ENCODE data around the gene SLC25A33. TPM values are rescaled to one million over a fixed set of nuclear protein-coding genes. Genes with fewer than 3 reads are reported as not detected.

SLC25A33 gene
- total and polyA plus RNA-seq, 9 donors: 1.3 to 2.6 (median 1.9) TPM

DNA sequence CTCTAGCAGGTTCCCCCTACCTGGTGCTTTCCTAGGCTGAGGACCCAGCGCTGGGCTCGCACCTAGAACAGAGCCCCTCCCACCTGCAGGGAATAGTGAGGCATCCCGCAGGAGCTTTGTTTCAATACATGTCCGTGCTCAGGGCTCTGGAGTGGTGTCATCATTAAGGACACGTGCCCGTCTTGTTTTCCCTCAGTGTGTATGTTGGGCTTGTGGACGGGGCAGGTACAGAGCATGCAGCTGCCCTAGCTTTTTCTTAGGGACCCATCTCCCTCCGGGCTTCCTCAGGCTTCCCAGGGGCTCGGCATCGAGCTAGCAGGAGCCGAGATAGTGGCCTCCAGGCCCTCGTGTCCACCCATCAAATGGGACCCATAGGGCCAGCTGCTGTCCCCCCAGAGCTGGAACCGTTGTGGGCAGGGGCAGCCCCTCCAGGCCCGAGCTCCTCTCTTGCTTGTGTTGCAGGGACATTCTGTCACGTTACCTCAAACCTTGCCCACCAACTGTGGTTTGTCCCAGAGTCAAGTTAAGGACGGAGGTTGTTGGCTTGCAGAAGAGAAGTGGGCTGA is 53.3 kb downstream of the SLC25A33 start:
- Histone ChIP-seq H3K4me3 (ENCODE audit: low read length) (no peak overlapping the region), H3K4me1 (ENCODE audit: control insufficient read depth, insufficient read depth, low read length) (peaks cover 86% of the 10 kb centered on the region), H3K27me3 (ENCODE audit: control insufficient read depth, insufficient read depth, low read length) (no peaks in the 10 kb centered on the region), H3K9me3 (replicated peaks; ENCODE audit: control insufficient read depth, low read depth, low read length) (no peaks in the 10 kb centered on the region), H3K36me3 (ENCODE audit: control insufficient read depth, insufficient read depth, low read length) (peaks cover 6% of the 10 kb centered on the region), H3K27ac (ENCODE audit: low read length) (peak overlapping the region; percentile 71)
- 64% methylated on average over 7 of the region's 16 CpGs for WGBS (ENCODE audit: insufficient coverage)
- DNase-seq: no peak

DNA sequence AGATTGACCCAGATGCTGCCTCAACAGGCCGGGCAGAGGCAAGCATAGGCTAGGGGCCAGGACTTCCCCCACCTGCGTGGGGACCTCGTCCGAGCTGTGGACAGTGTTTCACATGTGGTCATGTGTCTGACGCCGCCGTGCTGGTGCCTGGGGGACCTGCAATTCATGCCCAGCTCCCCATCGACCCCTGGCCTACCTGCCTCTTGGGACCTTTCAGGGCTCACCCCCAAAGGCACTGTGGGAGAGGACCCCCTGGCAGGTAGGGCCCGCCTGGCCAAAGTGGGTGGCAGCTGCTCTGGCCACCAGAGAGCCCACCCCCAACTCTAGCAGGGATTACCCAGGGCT is 53.9 kb downstream of the SLC25A33 start:
- H3K36me3 ChIP-seq (ENCODE audit: control insufficient read depth, insufficient read depth, low read length): peaks cover 12% of the 10 kb centered on the region
- peaks cover 87% of the 10 kb centered on the region for H3K4me1 ChIP-seq (ENCODE audit: control insufficient read depth, insufficient read depth, low read length)
- H3K9me3 ChIP-seq (replicated peaks; ENCODE audit: control insufficient read depth, low read depth, low read length): no peaks in the 10 kb centered on the region
- peak overlapping the region; percentile 67 for H3K27ac ChIP-seq (ENCODE audit: low read length)
- H3K4me3 ChIP-seq (ENCODE audit: low read length): no peak overlapping the region
- no peak for DNase-seq
- WGBS (ENCODE audit: insufficient coverage): 21% methylated on average over 8 of the region's 9 CpGs
- no peaks in the 10 kb centered on the region for H3K27me3 ChIP-seq (ENCODE audit: control insufficient read depth, insufficient read depth, low read length)

DNA sequence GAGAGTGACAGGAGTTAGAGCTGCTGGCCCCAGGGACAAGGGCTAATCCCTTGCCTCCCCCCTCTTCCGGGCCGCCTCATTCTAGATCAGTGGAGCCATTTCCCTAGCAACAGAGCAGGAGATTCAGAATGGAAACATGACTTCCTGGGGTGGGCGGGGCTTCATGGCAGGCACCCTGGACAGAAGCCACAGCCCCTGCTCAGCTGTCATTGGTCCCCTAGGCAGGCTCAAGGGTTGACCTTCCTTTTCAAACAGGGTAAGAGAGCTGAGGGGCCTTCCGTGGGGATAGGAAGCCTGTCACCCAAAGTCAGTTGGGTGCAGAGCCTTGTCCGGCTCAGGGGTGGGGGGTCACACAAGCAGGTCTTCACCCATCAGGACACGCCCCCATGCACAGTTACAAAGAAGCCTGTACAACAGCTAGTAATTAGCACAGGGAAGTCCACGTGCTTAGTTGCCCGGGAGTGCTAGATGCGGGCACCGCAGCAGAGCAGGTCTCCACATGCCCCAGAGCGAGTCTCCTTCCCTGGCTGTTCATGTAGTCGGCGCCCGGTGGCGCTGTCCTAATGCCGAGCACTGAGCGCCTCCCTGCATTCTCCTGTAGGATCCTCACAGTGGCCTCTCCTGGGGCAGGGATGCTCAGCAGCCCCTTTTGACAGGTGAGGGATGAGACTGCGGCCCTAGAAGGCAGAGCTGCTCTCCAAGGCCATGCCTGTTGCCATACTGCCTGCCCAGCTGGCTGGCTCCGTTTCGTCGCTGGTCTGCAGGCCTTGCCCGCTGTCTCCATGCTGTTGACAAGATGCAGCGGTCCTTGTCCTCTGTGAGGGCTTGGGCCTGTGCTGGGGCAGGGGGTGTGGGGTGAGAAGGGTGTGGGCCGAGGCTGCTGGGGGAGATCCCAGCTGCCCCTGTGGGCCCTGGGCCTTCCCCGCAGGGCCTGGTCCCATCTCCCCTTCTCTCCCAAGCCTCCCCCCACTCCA is 54.5 kb downstream of the SLC25A33 start:
- peak; percentile 91 for DNase-seq
- H3K4me1 ChIP-seq (ENCODE audit: control insufficient read depth, insufficient read depth, low read length): peaks cover 85% of the 10 kb centered on the region
- peak overlapping the region; percentile 67 for H3K27ac ChIP-seq (ENCODE audit: low read length)
- 49% methylated on average over 19 of the region's 25 CpGs for WGBS (ENCODE audit: insufficient coverage)
- no peaks in the 10 kb centered on the region for H3K9me3 ChIP-seq (replicated peaks; ENCODE audit: control insufficient read depth, low read depth, low read length)
- H3K36me3 ChIP-seq (ENCODE audit: control insufficient read depth, insufficient read depth, low read length): peaks cover 18% of the 10 kb centered on the region
- H3K4me3 ChIP-seq (ENCODE audit: low read length): no peak overlapping the region
- H3K27me3 ChIP-seq (ENCODE audit: control insufficient read depth, insufficient read depth, low read length): no peaks in the 10 kb centered on the region

DNA sequence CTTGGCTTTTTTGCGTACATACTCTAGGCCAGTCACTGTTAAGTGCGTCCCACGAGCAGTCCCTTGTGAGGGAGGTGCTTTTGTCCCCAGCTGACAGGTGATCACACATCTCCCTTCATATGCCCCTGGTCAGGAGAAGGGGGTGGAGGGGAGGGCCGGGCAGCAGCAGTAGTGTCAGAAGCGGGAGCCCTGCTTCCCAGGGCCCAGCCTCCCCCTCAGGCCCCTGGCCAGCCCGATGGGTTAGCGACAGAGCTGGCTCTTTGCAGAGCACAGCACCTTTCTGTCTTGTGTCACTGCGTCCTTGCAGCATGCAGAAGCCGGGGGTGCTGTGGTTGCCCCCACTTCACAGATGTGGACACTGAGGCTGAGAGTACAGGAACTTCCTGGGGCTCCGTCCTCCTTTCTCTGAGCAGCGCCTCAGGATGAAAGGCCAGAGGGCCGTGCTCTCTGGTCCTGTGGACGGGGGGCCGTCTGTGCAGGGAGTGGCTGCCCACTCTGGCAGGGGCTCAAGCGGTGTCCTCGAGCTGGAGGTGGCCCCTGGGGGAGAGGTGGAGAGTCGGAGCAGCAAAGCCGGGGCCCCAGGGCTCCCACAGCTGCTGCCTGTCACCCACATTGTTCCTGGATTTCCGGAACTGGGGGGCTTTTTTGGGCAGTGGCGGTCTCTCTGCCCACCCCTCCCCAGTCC is 55.3 kb downstream of the SLC25A33 start:
- DNase-seq: no peak
- H3K9me3 ChIP-seq (replicated peaks; ENCODE audit: control insufficient read depth, low read depth, low read length): no peaks in the 10 kb centered on the region
- WGBS (ENCODE audit: insufficient coverage): 75% methylated on average over 11 of the region's 20 CpGs
- no peak overlapping the region for H3K4me3 ChIP-seq (ENCODE audit: low read length)
- peak overlapping the region; percentile 74 for H3K27ac ChIP-seq (ENCODE audit: low read length)
- peaks cover 82% of the 10 kb centered on the region for H3K4me1 ChIP-seq (ENCODE audit: control insufficient read depth, insufficient read depth, low read length)
- no peaks in the 10 kb centered on the region for H3K27me3 ChIP-seq (ENCODE audit: control insufficient read depth, insufficient read depth, low read length)
- H3K36me3 ChIP-seq (ENCODE audit: control insufficient read depth, insufficient read depth, low read length): peaks cover 26% of the 10 kb centered on the region

DNA sequence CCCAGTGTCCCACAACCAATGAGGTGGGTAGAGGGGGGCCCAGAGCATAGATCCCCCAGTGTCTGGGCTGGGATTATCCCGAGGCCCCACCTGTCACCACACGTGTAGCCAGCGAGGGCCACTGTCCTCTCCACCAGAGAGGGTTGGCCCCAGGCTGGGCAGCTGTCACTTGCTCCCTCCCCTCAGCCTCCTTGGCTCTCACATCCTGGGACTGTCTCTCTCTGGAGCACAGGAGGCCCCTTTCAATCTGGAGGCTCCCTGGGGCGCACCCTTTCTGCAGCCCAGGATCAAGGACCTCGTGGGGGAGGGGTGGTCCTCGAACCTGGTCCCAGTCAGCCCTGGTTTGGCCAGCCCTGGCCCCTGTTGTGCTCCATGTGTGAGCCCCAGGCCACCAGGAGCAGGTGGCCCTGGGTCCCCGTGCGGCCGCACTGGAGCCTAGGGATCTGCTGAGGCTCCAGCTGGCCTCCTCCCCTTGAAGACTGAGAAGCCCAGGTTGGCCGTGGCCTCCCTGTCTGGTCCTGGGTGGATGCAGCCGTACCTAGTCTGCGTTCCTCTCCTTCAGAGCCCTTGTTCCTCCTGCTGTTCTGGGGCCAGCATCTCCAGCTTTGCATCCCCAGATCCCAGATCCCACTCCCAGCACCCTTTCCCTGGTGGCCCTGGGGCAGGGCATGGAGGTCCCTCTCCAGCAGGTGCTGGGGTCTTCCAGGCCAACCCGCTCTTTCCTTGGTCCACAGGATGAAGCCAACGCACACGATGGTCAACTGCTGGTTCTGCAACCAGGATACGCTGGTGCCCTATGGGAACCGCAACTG is 56.1 kb downstream of the SLC25A33 start:
- Histone ChIP-seq H3K4me1 (ENCODE audit: control insufficient read depth, insufficient read depth, low read length) (peaks cover 74% of the 10 kb centered on the region), H3K27ac (ENCODE audit: low read length) (peak overlapping the region; percentile 74), H3K27me3 (ENCODE audit: control insufficient read depth, insufficient read depth, low read length) (no peaks in the 10 kb centered on the region), H3K9me3 (replicated peaks; ENCODE audit: control insufficient read depth, low read depth, low read length) (no peaks in the 10 kb centered on the region), H3K4me3 (ENCODE audit: low read length) (no peak overlapping the region), H3K36me3 (ENCODE audit: control insufficient read depth, insufficient read depth, low read length) (peaks cover 28% of the 10 kb centered on the region)
- 75% methylated on average over 14 of the region's 17 CpGs for WGBS (ENCODE audit: insufficient coverage)
- peak; percentile 59 for DNase-seq

DNA sequence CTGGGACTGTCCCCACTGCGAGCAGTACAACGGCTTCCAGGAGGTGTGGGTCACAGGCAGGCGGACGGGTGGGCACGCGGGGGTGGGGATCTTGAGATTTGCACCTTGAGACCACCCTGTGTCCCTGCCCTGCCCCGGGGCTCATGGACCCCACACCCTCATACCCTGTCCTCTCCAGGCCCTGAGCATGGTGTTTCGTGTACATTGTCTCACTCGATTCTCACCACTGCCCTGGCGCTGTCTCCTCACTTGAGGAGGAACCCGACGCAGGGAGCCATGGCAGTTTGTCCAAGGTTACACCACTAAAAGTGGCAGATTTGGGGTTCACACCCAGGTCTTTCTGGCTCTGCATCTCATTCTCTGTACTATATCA is 56.7 kb downstream of the SLC25A33 start:
- Histone ChIP-seq H3K9me3 (replicated peaks; ENCODE audit: control insufficient read depth, low read depth, low read length) (no peaks in the 10 kb centered on the region), H3K27ac (ENCODE audit: low read length) (peak overlapping the region; percentile 29), H3K36me3 (ENCODE audit: control insufficient read depth, insufficient read depth, low read length) (peaks cover 33% of the 10 kb centered on the region), H3K4me1 (ENCODE audit: control insufficient read depth, insufficient read depth, low read length) (peaks cover 68% of the 10 kb centered on the region), H3K4me3 (ENCODE audit: low read length) (no peak overlapping the region), H3K27me3 (ENCODE audit: control insufficient read depth, insufficient read depth, low read length) (no peaks in the 10 kb centered on the region)
- no peak for DNase-seq
- 68% methylated on average over 12 of the region's 12 CpGs for whole genome bisulfite sequencing (ENCODE audit: insufficient coverage)

DNA sequence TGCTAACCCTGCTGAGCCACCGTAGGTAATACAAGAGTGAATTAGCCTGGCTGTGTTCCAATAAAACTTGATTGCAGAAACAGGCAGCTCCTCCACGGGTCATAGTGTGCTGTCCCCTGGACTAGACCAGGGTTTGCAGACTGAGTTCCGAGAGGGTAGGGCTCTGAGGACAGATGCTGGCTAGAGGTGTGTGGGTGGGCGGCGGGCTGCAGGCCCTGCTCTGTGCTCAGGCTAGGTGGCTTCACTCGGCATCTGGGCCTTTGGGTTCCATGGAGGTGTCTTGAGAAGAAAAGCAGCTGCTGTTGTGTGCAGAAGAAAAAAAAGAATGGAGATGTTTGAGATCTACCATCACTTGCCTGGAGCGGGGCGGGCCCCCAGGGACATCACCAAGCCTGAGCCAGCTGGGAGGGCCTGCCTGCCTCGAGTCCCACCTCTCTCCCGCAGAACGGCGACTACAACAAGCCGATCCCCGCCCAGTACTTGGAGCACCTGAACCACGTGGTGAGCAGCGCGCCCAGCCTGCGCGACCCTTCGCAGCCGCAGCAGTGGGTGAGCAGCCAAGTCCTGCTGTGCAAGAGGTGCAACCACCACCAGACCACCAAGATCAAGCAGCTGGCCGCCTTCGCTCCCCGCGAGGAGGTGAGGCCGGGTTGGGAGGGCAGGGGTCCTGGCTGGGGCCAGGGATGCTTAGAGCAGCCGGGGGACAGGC is 57.3 kb downstream of the SLC25A33 start:
- DNase-seq: peak; percentile 87
- Histone ChIP-seq H3K27me3 (ENCODE audit: control insufficient read depth, insufficient read depth, low read length) (no peaks in the 10 kb centered on the region), H3K4me1 (ENCODE audit: control insufficient read depth, insufficient read depth, low read length) (peaks cover 62% of the 10 kb centered on the region)

DNA sequence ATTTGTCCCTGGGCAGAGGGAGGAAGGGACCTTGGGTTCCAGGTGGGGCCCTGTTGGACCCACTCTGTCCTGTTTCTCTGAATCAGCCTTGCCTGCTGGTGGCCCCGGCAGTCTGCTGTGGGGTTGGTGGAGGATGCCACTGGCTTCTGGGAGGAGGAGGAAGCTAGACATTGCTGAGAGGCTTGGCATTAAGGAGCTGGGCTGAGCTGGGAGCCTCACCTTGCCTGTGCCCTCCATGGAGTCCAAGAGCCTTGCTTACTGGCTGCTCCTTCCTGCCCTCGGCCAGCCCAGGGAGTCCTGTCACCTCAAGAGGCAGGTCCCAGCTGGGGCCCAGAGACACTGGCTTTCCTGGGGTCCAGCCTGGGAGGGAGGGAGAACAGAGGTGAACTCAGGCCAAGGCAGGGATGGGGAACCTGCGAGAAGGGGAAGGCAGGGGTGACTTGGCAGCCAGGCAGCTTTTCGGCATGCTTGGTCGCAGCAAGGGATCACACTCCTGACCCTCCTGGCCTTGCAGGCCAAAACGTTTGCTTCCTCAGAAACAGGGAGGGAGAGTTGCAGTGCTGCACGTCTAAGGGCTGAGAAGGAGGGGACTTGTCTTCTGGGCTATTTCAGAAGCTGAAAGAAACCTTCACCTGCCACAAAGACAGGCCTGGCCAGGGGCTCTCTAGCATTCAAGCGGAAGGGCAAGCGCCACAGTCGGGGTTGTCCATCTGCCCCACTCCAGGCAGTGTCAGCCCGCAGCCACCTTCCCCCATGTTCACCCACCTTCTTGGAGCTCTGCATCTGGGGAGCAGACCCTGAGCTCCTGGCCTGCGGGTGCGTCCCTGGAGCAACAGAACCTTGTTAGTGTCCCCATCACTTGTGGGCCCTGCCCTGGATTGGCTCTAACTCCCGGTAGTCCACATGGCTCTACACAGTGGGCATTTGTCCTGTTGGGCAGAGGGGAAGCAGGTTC is 58.4 kb downstream of the SLC25A33 start:
- Histone ChIP-seq H3K27ac (ENCODE audit: low read length) (no peak overlapping the region), H3K9me3 (replicated peaks; ENCODE audit: control insufficient read depth, low read depth, low read length) (no peaks in the 10 kb centered on the region), H3K27me3 (ENCODE audit: control insufficient read depth, insufficient read depth, low read length) (no peaks in the 10 kb centered on the region), H3K36me3 (ENCODE audit: control insufficient read depth, insufficient read depth, low read length) (peaks cover 50% of the 10 kb centered on the region), H3K4me1 (ENCODE audit: control insufficient read depth, insufficient read depth, low read length) (peaks cover 52% of the 10 kb centered on the region), H3K4me3 (ENCODE audit: low read length) (no peak overlapping the region)
- WGBS (ENCODE audit: insufficient coverage): 90% methylated on average over 12 of the region's 14 CpGs
- DNase-seq: no peak

More for the DNA sequence above, 57.3 kb downstream of the SLC25A33 start:
- Histone ChIP-seq H3K4me3 (ENCODE audit: low read length) (no peak overlapping the region), H3K9me3 (replicated peaks; ENCODE audit: control insufficient read depth, low read depth, low read length) (no peaks in the 10 kb centered on the region), H3K27ac (ENCODE audit: low read length) (peak overlapping the region; percentile 29), H3K36me3 (ENCODE audit: control insufficient read depth, insufficient read depth, low read length) (peaks cover 39% of the 10 kb centered on the region)
- WGBS (ENCODE audit: insufficient coverage): 52% methylated on average over 18 of the region's 27 CpGs
